ENCODE data around the gene FAIM2.
"Not testable (repeated sequence)": the region's sequence is repeated elsewhere in the genome, so short reads cannot be mapped to it uniquely, and the experiment has no call there.

The FAIM2 gene

DNA sequence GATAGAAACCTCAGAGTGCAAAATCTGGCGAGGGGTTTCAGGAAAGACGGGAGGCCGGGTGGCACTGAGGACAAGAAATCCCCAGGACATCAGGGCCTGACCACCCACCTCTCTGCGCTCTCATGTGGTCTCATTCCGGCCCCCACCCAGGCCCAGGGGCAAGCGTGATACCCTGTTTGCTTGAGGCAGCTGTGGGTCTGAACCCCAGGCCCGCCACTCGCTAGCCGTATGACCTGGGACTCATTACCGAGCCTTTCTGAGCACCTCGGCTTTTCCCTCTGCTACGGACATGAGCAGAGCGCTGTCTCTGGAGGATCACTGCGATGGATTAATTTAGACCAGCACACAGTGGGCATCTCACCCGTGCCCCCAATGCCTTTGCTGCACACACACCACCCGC, 35.3 kb downstream of the FAIM2 start:
- in situ Hi-C loops (cut with HindIII; ENCODE audit: low sequenced_read_pairs) = no loop called here

DNA sequence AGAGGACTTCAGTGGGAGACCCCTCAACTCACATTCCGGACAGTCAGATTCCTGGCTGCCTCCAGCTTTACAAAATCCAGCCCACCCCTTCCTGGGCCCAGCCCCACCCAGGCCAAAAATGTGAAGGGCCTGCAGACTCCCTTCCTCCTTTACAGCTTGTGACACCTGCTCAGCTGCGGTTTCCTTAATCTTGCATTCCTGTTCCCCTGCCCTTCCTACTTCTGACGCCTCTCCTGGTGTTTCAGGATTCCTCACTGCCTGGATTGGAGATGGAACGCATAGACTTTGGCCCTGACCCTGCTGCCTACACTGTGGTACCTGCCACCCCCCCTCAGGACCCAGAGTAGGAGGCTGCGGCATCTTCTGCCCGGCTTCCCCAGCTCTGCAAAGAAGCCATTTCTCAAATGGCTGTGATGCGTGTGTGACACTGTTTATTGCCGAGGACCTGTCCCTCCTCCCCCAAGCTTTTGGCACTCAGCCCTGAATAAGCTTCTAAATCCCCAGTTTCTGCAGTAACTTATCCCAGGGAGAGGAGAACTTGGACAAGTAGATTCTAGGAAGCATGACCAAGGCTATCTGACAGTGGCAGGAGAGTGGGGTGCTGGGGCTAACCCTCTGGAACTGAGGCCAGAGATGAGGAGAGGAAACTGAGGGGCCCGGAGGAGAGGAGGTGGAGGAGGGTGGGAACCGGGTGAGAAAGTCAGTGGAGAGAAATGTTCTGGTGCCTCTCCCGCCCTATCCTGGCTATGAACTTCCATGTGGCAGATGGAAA, 35.9 kb downstream of the FAIM2 start:
- in situ Hi-C loops (cut with HindIII; ENCODE audit: low sequenced_read_pairs) = no loop called here

DNA sequence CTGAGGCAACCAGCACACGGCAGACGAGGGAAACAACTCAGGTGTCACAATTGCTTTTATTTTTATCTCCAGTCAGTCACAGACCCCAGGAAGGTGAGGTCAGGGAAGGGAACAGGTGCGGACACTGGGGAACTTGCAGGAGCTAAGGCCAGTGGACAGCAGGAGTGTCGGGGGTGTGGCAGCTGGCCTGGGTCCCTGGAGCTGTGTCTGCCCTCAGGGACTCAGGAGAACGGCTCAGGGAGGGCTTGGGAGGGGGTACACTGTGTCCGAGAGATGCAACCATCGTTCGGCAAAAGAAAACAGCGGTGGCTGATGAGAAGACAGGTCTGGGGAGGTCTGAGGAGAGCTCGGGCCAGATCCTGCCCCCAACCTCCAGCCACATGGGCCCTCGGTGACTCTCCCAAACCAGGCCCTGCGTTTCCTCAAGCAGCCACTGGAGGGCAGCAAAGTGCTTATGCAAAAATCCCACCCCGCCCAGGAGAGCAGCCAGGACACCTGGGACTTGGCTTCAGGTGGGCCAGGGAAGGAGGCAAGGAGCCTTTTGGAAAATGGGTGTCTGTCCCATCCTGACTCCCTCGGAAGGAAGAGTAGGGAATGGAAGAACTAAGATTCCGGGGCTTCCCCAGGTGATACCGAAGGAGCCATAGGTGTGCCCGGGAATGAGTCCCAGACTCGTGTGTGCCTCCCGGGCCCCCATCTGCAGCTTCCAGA, 36.7 kb downstream of the FAIM2 start:
- in situ Hi-C loops (cut with HindIII; ENCODE audit: low sequenced_read_pairs) = no loop called here

DNA sequence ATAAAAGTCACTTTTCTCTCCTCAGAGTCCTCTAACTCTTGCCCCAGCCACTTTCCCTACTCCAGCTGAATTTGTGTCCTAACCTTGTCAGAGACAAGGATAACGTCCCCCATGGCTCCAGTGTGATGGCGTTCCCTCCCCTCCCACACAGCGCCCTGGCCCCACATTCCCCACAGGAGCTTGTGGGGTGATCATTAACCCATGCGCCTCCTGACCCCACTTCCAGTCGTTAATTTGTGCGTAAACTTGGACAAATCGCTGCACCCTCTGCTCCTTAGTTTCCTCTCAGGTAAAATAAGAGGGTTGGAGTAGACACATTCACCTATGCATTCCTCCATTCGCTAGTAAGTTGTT, 37.9 kb downstream of the FAIM2 start:
- in situ Hi-C loops (cut with HindIII; ENCODE audit: low sequenced_read_pairs) = no loop called here

DNA sequence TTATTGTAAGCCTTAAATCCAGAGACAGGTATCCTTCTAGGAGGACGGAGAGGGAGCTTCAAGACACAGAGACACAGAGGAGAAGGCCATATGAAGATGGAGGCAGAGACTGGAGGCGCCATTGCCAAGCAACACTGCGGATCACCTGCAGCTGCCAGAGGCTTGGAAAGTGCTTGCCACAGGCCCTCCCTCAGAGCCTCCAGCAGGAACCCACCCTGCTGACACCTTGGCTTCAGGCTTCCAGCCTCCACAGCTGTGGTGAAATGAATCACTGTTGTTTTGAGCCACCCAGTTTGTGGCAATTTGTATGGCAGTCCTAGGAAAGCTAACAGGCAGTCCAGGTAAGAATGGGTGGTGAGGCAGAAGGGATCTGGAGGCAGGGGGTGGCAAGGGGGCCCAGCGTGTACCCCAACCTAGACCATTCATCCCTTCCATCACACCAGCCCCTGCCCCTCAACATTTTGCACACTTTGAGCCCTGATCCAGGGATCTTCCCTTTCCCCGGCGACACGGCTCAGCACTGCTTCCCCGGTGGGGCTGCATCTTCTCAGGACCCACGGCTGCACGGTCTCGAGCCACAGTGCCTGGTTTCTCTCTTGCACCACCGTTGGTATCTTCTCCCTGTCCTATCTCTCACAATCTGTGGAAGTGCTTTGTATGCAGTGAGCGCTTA, 38.5 kb downstream of the FAIM2 start:
- in situ Hi-C loops (cut with HindIII; ENCODE audit: low sequenced_read_pairs) = no loop called here

DNA sequence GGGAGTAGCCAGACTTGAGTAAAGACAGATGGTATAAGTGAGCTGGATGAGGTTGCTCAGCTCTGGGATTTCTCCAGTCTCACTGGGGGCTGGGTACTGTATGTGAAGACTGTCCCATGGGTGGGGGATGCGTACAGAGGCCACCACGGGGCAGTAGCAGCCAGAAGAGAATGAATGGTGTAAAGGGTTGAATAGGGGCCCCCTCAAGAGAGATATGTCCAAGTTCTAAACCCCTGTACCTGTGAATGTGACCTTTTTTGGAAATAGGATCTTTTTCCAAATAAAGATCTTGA, 39.0 kb downstream of the FAIM2 start:
- in situ Hi-C loops (cut with HindIII; ENCODE audit: low sequenced_read_pairs) = no loop called here

DNA sequence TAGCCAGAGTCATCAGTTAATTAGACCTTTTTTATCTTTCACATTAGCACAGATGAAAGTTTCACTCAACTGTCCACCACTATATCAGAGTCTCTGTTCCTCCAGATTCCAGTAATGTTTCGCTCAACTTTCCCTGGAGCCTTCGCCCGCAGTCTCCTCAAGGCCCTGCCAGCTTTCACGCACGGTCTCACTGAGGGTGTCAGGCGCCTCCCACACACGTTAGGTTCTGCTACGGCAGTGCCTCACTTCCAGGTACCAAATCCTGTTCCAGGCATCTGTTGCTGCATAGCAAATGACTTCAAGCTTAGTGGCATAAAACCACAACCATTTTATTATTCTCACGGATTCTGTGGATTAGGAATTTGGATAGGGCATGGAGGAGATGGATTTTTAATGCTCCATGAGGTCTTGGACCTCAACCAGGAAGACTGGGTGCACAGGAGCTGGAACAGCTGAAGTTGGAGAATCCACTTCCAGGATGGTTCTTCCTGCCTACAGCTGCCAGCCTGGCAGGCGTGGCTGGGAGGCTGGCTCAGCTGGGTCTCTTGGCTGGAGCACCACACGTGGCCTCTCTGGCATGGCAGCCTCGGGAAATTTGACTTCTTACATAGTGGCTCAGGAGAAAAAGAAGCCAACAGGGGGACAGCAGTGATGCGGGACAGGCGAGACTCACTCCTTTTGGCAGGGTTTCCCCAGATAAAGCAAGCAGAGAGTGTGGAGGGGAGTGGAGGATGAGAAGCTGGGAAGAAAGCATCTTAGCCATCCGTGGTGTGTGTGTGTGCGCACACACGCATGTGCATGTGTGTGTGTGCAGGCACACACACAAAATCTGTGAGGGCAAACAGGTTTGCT, 39.5 kb downstream of the FAIM2 start:
- in situ Hi-C loops (cut with HindIII; ENCODE audit: low sequenced_read_pairs) = no loop called here

DNA sequence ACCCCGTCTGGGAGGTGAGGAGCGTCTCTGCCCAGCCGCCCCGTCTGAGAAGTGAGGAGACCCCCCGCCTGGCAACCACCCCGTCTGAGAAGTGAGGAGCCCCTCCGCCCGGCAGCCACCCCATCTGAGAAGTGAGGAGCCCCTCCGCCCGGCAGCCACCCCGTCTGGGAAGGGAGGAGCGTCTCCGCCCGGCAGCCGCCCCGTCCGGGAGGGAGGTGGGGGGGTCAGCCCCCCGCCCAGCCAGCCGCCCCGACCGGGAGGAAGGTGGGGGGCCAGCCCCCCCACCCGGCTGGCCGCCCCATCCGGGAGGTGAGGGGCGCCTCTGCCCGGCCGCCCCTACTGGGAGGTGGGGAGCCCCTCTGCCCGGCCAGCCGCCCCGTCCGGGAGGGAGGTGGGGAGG, 42.8 kb downstream of the FAIM2 start:
- in situ Hi-C loops (cut with HindIII; ENCODE audit: low sequenced_read_pairs) = not testable (repeated sequence)

DNA sequence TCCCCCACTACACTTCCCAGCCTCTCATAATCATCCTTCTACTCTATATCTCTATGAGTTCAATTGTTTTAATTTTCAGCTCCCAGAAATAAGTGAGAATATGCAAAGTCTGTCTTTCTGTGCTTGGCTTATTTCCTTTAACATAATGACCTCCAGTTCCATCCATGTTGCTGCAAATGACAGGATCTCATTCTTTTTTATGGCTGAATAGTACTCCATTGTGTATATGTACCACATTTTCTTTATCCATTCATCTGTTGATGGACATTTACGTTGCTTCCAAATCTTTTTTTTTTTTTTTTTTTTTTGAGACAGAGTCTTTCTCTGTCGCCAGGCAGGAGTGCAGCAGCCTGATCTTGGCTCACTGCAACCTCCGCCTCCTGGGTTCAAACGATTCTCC, 47.8 kb downstream of the FAIM2 start:
- in situ Hi-C loops (cut with HindIII; ENCODE audit: low sequenced_read_pairs) = not testable (repeated sequence)

DNA sequence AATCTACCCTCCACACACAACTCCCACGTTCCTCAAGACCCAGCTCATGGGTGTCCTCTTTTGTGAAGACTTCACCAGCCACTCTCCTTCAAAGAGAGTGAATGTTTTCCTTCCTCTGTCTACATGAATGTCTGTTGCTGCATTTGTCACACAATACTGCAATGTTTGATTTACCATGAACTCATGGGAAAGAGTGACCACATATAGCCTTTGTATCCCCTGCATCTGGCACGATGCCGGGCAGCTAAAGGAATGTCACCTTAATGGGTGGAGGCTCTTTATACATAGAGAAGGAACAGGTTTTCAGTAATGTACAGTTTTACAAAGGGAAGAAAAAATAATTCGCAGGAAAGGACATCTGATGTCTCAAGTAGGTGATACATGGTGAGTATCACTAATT, 48.7 kb downstream of the FAIM2 start:
- in situ Hi-C loops (cut with HindIII; ENCODE audit: low sequenced_read_pairs) = no loop called here

DNA sequence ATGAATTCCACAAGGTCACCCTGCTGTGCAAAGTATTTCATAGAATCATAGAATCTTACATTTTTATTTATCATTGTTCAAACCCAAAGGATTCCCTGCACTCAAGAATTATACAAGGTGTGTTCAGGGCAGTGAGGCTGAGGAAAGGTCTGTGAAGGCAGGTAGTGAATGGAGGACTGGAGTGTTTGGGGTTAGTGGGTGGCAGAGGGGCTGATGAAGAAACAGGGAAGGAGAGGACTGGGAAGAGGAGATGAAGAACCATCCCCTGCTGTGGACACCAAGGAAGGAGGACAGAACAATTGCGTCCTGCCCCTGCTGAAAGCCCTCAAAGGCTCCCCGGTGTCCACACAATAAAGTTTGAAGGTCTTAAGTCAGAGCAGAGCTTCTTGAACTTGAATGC, 50.0 kb downstream of the FAIM2 start:
- in situ Hi-C loops (cut with HindIII; ENCODE audit: low sequenced_read_pairs) = no loop called here

DNA sequence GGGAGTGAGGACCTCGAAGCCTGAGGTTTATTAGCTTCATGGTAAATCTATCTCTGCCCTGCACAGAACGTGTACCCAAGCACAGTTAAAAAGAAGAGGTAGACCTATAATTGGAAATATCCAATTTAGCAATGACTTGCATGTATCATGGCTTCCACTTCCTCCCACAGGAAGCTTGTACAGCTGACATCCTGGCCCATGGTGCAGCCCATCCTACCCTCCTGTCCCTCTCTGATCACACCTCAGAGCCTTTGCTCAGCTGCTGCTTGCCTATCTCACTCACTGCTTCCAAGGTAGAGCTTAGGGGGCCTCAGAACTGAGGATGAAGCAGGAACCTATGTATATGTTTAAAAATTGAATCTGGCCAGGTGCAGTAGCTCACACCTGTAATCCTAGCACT, 56.5 kb downstream of the FAIM2 start:
- in situ Hi-C loops (cut with HindIII; ENCODE audit: low sequenced_read_pairs) = no loop called here

DNA sequence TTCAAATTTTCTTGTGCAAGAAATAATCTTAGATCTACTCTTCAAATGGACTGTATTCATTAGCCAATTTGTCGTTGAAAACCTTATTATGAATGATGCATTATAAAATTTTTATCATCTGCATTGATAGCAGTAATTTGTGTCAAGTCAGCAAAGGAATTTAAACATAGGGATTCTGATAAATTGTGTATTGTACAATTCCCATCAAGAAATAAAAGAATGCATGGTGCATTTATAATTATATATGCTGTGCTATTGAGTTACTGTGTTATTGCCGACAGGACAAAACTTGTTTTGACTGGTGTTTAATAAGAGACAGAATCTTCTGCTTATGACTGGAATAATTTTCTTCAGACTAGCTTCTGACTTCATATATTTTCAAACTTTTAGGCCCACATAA, 57.7 kb downstream of the FAIM2 start:
- in situ Hi-C loops (cut with HindIII; ENCODE audit: low sequenced_read_pairs) = no loop called here

DNA sequence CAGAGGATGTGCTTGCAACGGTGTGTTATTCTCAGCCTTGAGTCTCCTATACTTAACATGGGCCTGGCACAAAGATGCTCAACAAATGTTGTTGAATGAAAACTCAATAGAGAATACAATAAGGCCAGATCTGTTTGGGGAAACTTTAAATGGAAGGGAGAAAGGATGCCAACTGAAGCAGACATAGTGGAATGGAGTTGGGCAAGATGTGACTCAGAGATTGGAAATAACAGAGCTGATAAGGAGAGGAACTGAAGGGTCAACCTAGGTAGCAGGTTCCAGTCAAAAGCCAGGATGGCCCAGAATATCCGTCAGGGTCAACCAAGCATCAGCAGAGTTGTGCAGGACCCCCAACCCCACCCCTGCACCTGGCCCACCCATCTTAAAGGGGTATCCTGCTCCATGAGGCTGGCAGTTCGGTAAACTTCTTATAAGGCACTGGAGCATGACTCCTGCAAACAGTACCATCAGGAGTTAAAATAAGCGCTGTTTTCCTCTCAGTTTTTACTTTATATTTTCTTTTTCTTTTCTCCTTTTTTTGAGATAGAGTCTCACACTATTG, 59.7 kb downstream of the FAIM2 start:
- in situ Hi-C loops (cut with HindIII; ENCODE audit: low sequenced_read_pairs) = no loop called here

DNA sequence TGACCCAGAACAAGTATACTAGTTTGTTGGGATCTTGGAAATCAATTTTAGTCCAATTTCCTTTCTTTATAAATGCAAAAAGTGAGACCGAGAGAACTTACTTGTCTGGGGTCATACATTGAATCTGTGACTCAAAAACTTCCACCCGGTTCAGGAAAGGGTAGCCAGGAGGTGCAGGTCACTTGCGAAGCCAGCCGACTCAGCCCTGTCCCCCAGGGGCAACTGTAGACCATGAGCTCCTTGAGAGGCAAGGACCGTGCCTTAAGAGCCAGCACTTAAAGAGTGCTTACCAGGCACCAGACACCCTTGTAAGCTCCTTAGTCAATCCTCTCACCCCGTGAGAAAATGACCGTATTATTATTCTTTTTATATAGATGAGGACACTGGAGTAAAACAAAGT, 60.3 kb downstream of the FAIM2 start:
- in situ Hi-C loops (cut with HindIII; ENCODE audit: low sequenced_read_pairs) = no loop called here

DNA sequence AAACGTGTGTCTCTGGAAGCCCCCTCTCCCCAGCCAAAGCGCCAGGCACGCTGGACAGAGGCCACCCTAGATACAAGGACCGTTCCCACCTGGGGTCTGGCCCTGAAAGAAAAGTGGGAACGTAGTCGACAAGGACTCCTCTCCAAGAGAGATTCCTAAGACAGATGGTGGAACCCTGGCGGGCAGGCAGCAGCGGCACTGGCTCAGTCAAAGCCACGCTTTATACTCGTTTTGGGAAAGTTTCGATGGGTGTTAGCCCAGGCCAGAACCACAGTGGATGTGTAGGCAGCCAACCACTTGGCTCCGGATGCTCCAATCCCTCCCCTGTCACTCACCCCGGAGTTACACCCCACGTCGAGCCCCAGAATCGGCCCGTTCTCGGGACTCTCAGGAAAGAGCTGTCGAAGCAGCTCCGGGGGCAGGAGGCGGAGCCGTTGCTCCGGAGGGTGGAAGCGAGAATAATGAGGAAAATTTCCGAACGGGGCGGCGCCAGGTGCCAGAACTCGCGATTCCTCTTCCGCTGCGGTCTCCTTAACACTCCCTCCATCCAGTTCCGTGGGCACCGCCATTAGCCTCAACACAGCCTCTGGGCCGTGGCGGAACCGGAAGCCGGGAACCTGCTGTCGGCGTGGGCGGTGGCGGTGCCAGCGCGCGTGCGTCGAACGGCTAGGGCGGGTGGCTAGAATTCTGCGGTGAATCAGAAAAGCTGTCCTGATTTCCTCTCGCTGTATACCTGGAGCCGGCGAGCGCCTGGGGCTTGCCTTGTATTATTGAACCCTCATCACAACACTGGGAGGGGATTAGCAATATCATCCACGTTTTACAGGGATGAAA, 61.0 kb downstream of the FAIM2 start, which contains the start of gene BCDIN3D:
BCDIN3D (minus strand) TSS at position 588 of the 834 bp plus-strand sequence; CDS start at position 569, 19 bp downstream.
- in situ Hi-C loops (cut with HindIII; ENCODE audit: low sequenced_read_pairs) = no loop called here

DNA sequence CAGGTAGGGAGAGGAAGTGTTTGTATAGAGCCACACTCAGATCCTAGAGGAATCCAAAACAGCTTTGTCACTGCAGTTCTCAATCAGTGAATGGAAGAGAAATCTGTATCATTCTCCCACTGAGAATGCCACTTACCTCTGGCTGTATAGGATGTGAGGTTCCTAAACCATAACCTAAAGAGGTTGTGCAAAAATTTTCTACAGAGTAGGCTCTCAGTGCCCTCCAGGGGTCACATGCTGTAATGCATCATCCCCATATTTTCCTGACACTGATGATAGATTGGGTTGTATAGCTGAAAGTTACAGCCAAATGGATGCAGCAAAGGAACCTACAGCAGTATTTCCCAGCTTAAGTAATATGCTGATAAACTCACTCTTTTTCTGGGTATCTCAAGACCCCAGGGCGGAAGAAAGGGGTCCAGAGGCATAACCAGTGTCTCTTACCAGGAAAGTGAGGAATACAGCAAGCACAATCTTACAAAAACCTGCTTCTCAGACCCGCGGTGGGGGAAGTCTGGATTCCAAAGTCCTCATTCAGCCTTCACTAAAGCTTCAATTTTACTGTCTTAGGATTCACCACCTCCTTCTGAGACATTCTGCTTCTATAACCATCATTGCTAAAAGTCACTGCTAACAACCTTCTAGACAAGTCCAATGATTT, 64.6 kb downstream of the FAIM2 start:
- in situ Hi-C loops (cut with HindIII; ENCODE audit: low sequenced_read_pairs) = no loop called here

DNA sequence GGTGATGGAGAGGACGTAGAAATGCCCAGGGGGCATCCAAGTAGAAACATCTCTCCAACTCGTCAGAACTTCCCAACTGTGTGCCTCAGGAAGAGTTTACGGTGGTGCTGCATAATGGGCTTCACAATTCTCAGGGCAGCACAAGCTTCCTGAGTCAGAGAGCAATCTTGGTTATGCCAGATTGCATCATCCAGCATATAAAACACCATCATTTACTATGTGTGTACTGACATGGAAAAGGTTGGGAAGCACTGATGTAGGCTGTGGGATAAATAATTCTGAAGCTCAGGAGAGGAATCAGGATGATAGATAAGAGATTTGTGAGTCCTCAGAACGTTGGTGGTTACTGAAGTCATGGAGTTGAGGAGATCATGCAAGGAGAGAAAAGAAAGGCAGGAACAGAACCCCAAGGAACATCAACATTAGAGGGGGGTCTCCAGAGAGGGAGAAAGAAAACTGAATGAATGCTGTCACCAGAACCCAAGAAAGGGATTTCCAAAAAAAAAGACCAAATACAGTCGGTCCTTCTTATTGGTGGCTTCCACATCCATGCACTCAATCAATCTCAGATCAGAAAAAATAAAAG, 70.8 kb downstream of the FAIM2 start:
- in situ Hi-C loops (cut with HindIII; ENCODE audit: low sequenced_read_pairs) = no loop called here

DNA sequence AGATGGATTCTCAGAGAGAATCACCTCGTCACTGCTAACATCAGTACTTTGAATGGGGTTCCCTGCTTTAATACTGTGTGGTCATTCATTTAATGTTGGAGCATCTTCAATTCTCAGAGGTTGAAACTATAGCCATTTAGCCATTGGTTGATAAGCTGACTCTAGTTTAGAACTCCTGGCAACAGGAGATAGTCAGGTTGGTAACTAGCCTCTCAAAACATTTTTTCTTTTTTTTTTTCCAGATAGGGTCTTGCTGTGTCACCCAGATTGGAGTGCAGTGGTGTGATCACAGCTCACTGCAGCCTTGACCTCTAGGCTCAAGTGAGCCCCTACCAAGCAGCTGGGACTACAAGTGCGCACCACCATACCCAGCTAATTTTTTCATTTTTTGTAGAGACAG, 72.0 kb downstream of the FAIM2 start:
- in situ Hi-C loops (cut with HindIII; ENCODE audit: low sequenced_read_pairs) = no loop called here

Measured in DLD1 (cell line).